GM10266 (cell line): ENCODE results near the gene RFT1.

ENCODE experiments used
- DNase-seq: peaks from one replicate; pipeline ENCODE4 v3.0.0; 2012; ENCODE audit errors: extremely low spot score
- TF ChIP-seq, protein P1 (sequence below): IDR thresholded peaks from 2 replicates; pipeline ENCODE4 v1.5.1; 2012; ENCODE audit warnings: mild to moderate bottlenecking, low read depth; ENCODE audit not compliant: control insufficient read depth, insufficient read depth; ENCODE audit errors: missing control alignments

RFT1 gene

GRCh38 chr3:53167418-53168174 is 37.4 kb upstream of the RFT1 start:
- TF ChIP-seq, protein P1, sequence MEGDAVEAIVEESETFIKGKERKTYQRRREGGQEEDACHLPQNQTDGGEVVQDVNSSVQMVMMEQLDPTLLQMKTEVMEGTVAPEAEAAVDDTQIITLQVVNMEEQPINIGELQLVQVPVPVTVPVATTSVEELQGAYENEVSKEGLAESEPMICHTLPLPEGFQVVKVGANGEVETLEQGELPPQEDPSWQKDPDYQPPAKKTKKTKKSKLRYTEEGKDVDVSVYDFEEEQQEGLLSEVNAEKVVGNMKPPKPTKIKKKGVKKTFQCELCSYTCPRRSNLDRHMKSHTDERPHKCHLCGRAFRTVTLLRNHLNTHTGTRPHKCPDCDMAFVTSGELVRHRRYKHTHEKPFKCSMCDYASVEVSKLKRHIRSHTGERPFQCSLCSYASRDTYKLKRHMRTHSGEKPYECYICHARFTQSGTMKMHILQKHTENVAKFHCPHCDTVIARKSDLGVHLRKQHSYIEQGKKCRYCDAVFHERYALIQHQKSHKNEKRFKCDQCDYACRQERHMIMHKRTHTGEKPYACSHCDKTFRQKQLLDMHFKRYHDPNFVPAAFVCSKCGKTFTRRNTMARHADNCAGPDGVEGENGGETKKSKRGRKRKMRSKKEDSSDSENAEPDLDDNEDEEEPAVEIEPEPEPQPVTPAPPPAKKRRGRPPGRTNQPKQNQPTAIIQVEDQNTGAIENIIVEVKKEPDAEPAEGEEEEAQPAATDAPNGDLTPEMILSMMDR = no peak
- no peak for DNase-seq

- no peak for DNase-seq
- TF ChIP-seq, protein P1 = no peak
Measured at GRCh38 chr3:53166781-53167291, 36.6 kb upstream of the RFT1 start.

DNA sequence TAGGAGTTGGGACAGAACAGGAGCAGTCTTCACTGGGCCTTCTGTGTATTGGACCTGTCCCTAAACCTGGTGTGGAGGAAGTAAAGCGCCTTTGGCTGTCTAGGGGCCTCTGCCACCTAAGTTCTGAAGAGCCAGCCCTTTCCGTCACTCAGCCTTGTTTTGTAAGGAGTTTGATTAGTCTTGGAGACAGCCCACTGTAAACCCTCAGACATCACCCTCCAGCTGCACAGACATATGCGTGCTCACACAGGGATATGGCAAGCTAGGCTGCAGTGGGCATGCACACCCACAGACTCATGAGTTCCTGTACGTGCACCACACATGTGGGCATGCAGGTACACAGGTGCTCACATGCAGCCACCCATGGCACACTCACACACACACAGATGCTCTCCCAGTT is 36.0 kb upstream of the RFT1 start:
- TF ChIP-seq, protein P1 = no peak
- no peak for DNase-seq

GRCh38 chr3:53164911-53165310 is 34.7 kb upstream of the RFT1 start:
- TF ChIP-seq, protein P1 = no peak
- DNase-seq = no peak

DNA sequence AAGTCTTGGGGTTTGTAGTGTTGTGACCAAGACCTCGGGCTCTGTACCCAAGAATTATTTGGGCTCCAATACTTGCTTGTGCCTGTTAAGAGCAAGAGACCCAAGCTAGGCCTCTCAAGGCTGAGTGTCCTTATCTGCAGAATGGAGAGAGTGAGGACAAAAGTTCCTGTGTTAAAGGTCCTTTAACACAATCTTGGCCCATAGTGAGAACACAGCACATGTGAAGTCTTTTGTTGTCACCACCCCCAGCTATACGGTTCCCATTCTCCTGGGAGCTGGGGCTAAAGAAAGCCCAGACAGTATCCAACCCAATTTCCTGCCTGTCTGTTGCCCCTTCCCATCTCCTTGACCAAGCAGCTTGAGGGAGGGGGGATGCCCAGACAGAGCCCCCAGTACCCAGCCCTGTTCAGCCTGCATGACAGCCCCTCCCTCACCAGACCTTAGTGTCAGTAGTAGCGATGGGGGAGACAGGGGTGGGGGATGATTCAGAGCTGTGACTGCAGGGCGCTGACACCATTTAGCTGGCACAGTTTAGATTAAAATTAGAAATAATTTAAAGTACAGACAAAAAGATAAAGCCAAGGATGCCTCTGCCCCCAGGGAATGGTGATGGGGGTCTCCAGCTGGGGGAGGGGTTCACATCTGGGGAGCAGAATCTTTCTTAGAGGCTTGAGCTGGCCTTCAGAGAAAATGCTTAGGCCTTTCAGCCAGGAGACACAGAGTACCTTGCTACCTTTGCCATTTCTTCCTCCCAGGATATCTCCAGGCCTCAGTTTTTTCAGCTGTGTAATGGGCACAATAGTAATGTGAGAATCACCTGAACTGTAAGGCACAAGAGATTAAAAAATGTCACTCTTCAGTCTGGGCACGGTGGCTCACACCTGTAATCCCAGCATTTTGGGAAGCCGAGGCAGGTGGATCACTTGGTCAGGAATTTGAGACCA is 33.5 kb upstream of the RFT1 start:
- TF ChIP-seq, protein P1 = no peak
- no peak for DNase-seq

- TF ChIP-seq, protein P1 = no peak
- no peak for DNase-seq
Measured at GRCh38 chr3:53162672-53163443, 32.6 kb upstream of the RFT1 start.
